ENCODE results near the gene NF2.

Gene NF2

DNA sequence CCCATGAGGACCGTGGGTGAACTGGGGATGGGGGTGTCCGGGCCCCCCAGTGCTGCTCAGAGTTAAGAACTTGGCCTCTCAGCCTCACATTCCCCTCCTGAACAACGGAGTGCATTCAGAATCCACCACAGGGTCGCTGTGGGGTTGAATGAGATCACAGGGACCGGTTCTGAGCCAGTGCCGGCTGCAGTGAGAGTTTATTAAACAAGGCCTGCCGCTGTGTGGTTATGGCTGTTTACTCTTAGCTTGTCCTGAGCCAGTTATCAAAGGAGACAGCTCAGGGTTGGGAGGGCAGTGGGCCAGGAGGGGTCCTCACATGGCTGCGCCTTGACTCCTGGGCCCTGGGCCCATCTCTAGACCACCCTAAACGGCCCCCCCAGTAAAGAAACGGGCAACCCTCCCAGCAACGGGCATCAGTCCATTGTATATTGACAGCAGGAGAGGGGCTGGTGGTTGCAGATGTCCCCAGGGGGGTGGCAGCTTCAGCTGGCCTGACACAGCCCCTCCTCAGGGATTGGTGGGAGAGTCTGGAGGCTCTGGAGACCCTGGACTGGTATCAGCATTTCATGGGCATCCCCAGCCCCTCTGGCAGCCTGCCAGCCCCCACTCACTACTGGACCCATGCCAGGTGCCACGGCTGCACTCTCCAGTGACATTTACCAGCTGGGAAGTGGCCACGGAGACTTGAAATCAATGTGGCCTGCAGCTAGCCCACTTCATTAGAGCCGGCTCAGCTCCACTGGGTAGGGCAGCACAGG is 101.3 kb downstream of the NF2 start:
- H3K27ac ChIP-seq (ENCODE audit: low read depth, low read length): no peak overlapping the region
- no peak overlapping the region for H3K9ac ChIP-seq (ENCODE audit: low read depth in 1 of 2, low read length in 2 of 2)
- H3K27me3 ChIP-seq (ENCODE audit: control insufficient read depth in 1 of 2, insufficient read depth in 2 of 2, low read length in 2 of 2): peaks cover 3 to 12% of the 10 kb centered on the region in 2 donors
- H3K4me1 ChIP-seq (ENCODE audit: control insufficient read depth in 1 of 2, insufficient read depth in 2 of 2, low read length in 2 of 2): peaks cover 26 to 28% of the 10 kb centered on the region in 2 donors
- H3K36me3 ChIP-seq (ENCODE audit: control insufficient read depth in 1 of 2, insufficient read depth in 2 of 2, low read length in 2 of 2): no peaks in the 10 kb centered on the region
- no peak overlapping the region for H3K4me3 ChIP-seq (ENCODE audit: low read depth in 1 of 2, low read length in 2 of 2)
- H3K9me3 ChIP-seq (ENCODE audit: control insufficient read depth in 1 of 2, low read length in 2 of 2): no peaks in the 10 kb centered on the region

DNA sequence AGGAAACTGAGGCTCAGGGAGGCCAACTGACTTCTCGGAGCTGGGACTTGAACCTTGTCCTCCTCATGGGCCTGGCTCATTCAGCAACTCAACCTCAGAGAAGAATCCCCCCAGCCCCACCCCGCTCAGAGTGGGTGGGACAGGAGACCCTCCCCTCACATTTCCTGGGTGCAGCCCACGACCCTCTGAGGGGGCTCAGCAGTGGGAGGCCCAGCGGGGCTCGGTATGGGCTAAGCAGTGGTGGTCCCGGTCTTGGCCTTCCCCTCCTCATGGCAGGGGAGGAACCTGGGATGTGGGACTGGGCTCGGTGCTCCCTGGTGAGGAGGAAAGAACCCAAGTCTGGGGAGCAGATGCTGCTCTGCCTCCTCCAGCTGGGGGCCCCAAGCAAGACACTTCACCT is 102.2 kb downstream of the NF2 start:
- H3K4me3 ChIP-seq (ENCODE audit: low read depth in 1 of 2, low read length in 2 of 2): no peak overlapping the region
- H3K36me3 ChIP-seq (ENCODE audit: control insufficient read depth in 1 of 2, insufficient read depth in 2 of 2, low read length in 2 of 2): no peaks in the 10 kb centered on the region
- no peaks in the 10 kb centered on the region for H3K9me3 ChIP-seq (ENCODE audit: control insufficient read depth in 1 of 2, low read length in 2 of 2)
- H3K27ac ChIP-seq (ENCODE audit: low read depth, low read length): no peak overlapping the region
- peaks cover 23 to 28% of the 10 kb centered on the region in 2 donors for H3K4me1 ChIP-seq (ENCODE audit: control insufficient read depth in 1 of 2, insufficient read depth in 2 of 2, low read length in 2 of 2)
- no peak overlapping the region for H3K9ac ChIP-seq (ENCODE audit: low read depth in 1 of 2, low read length in 2 of 2)
- H3K27me3 ChIP-seq (ENCODE audit: control insufficient read depth in 1 of 2, insufficient read depth in 2 of 2, low read length in 2 of 2): peaks cover 3 to 12% of the 10 kb centered on the region in 2 donors

- Histone ChIP-seq H3K9ac (ENCODE audit: low read depth in 1 of 2, low read length in 2 of 2) (no peak overlapping the region), H3K27me3 (ENCODE audit: control insufficient read depth in 1 of 2, insufficient read depth in 2 of 2, low read length in 2 of 2) (peaks cover 3 to 6% of the 10 kb centered on the region in 2 donors), H3K4me1 (ENCODE audit: control insufficient read depth in 1 of 2, insufficient read depth in 2 of 2, low read length in 2 of 2) (peaks cover 15 to 21% of the 10 kb centered on the region in 2 donors), H3K9me3 (ENCODE audit: control insufficient read depth in 1 of 2, low read length in 2 of 2) (no peaks in the 10 kb centered on the region), H3K27ac (ENCODE audit: low read depth, low read length) (no peak overlapping the region), H3K36me3 (ENCODE audit: control insufficient read depth in 1 of 2, insufficient read depth in 2 of 2, low read length in 2 of 2) (no peaks in the 10 kb centered on the region), H3K4me3 (ENCODE audit: low read depth in 1 of 2, low read length in 2 of 2) (no peak overlapping the region)
Observed at GRCh38 chr22:29706486-29706885, 103.1 kb downstream of the NF2 start.

DNA sequence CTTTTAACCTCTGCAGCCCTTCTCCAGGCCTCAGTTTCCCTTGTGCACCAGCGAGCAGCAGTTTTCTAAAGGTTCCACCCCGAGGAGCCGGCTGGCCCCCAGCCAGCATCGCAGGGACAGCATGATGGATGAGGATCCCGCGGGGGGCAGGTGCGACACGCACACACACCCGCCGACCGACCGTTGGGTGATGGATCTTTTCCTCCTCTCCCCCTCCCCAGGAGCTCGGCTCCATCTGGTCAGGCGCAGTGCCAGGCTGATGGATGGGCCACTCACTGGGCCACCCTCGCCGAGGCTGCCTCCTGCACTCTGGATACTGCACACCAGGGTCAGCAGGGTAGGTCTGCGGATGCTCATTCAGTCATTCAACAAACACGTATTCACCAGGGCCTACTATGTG is 103.6 kb downstream of the NF2 start:
- Histone ChIP-seq H3K27ac (ENCODE audit: low read depth, low read length) (no peak overlapping the region), H3K9me3 (ENCODE audit: control insufficient read depth in 1 of 2, low read length in 2 of 2) (no peaks in the 10 kb centered on the region), H3K27me3 (ENCODE audit: control insufficient read depth in 1 of 2, insufficient read depth in 2 of 2, low read length in 2 of 2) (peaks cover 3 to 6% of the 10 kb centered on the region in 2 donors), H3K4me1 (ENCODE audit: control insufficient read depth in 1 of 2, insufficient read depth in 2 of 2, low read length in 2 of 2) (peaks cover 10 to 16% of the 10 kb centered on the region in 2 donors), H3K9ac (ENCODE audit: low read depth in 1 of 2, low read length in 2 of 2) (no peak overlapping the region), H3K4me3 (ENCODE audit: low read depth in 1 of 2, low read length in 2 of 2) (no peak overlapping the region), H3K36me3 (ENCODE audit: control insufficient read depth in 1 of 2, insufficient read depth in 2 of 2, low read length in 2 of 2) (no peaks in the 10 kb centered on the region)

- no peak overlapping the region for H3K27ac ChIP-seq (ENCODE audit: low read depth, low read length)
- H3K36me3 ChIP-seq (ENCODE audit: control insufficient read depth in 1 of 2, insufficient read depth in 2 of 2, low read length in 2 of 2): no peaks in the 10 kb centered on the region
- peaks cover 8 to 15% of the 10 kb centered on the region in 2 donors for H3K4me1 ChIP-seq (ENCODE audit: control insufficient read depth in 1 of 2, insufficient read depth in 2 of 2, low read length in 2 of 2)
- H3K9ac ChIP-seq (ENCODE audit: low read depth in 1 of 2, low read length in 2 of 2): no peak overlapping the region
- H3K9me3 ChIP-seq (ENCODE audit: control insufficient read depth in 1 of 2, low read length in 2 of 2): no peaks in the 10 kb centered on the region
- no peak overlapping the region for H3K4me3 ChIP-seq (ENCODE audit: low read depth in 1 of 2, low read length in 2 of 2)
- H3K27me3 ChIP-seq (ENCODE audit: control insufficient read depth in 1 of 2, insufficient read depth in 2 of 2, low read length in 2 of 2): peaks cover 3 to 5% of the 10 kb centered on the region in 2 donors
Observed at GRCh38 chr22:29707471-29707870, 104.0 kb downstream of the NF2 start.

DNA sequence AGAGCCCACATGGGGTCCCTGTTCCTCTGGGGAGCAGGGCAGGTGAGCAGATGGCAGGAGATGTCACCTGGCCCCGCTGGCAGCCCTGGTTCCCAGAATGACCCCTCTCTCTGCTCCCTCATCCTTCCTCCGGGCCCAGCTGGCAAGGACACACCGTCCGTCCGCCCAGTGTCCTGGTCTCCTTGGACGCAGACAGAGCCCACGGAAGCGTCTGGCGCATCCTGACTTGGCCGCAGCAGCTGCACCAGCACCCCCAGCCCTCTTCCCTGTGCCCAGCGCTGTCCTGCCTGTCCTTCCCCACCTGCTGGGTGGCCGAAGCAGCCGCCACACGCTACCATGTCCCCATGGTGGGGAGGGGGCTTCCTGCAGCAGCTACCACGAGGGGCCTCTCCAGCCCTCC is 106.8 kb downstream of the NF2 start:
- peaks cover 0 to 3% of the 10 kb centered on the region in 2 donors for H3K4me1 ChIP-seq (ENCODE audit: control insufficient read depth in 1 of 2, insufficient read depth in 2 of 2, low read length in 2 of 2)
- H3K27ac ChIP-seq (ENCODE audit: low read depth, low read length): no peak overlapping the region
- no peaks in the 10 kb centered on the region for H3K9me3 ChIP-seq (ENCODE audit: control insufficient read depth in 1 of 2, low read length in 2 of 2)
- no peak overlapping the region for H3K4me3 ChIP-seq (ENCODE audit: low read depth in 1 of 2, low read length in 2 of 2)
- H3K27me3 ChIP-seq (ENCODE audit: control insufficient read depth in 1 of 2, insufficient read depth in 2 of 2, low read length in 2 of 2): no peaks in the 10 kb centered on the region
- no peaks in the 10 kb centered on the region for H3K36me3 ChIP-seq (ENCODE audit: control insufficient read depth in 1 of 2, insufficient read depth in 2 of 2, low read length in 2 of 2)
- H3K9ac ChIP-seq (ENCODE audit: low read depth in 1 of 2, low read length in 2 of 2): no peak overlapping the region

- Histone ChIP-seq H3K4me1 (ENCODE audit: control insufficient read depth in 1 of 2, insufficient read depth in 2 of 2, low read length in 2 of 2) (no peaks in the 10 kb centered on the region), H3K27me3 (ENCODE audit: control insufficient read depth in 1 of 2, insufficient read depth in 2 of 2, low read length in 2 of 2) (no peaks in the 10 kb centered on the region), H3K4me3 (ENCODE audit: low read depth in 1 of 2, low read length in 2 of 2) (no peak overlapping the region), H3K9ac (ENCODE audit: low read depth in 1 of 2, low read length in 2 of 2) (no peak overlapping the region), H3K36me3 (ENCODE audit: control insufficient read depth in 1 of 2, insufficient read depth in 2 of 2, low read length in 2 of 2) (no peaks in the 10 kb centered on the region), H3K9me3 (ENCODE audit: control insufficient read depth in 1 of 2, low read length in 2 of 2) (no peaks in the 10 kb centered on the region), H3K27ac (ENCODE audit: low read depth, low read length) (no peak overlapping the region)
Observed at GRCh38 chr22:29710922-29711593, 107.6 kb downstream of the NF2 start.

DNA sequence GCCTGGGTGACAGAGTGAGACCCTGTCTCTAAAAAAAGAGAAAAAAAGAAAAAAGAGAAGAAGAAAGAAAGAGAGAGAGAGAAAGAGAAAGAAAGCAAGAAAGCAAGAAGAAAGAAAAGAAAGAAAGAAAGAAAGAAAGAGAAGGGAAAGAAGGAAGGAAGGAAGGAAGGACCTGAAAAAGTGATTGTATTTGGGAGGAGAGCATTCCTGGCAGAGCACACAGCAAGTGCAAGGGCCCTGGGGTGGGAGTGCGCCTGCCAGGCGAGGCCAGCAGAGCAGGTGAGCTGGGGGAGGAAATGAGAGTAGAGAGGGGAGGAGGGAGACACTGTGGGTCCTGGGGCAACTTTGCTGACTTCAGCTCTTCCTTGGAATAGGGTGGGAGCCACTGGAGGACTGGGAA is 108.7 kb downstream of the NF2 start:
- no peaks in the 10 kb centered on the region for H3K36me3 ChIP-seq (ENCODE audit: control insufficient read depth in 1 of 2, insufficient read depth in 2 of 2, low read length in 2 of 2)
- H3K9me3 ChIP-seq (ENCODE audit: control insufficient read depth in 1 of 2, low read length in 2 of 2): no peaks in the 10 kb centered on the region
- H3K4me3 ChIP-seq (ENCODE audit: low read depth in 1 of 2, low read length in 2 of 2): no peak overlapping the region
- no peaks in the 10 kb centered on the region for H3K4me1 ChIP-seq (ENCODE audit: control insufficient read depth in 1 of 2, insufficient read depth in 2 of 2, low read length in 2 of 2)
- H3K27me3 ChIP-seq (ENCODE audit: control insufficient read depth in 1 of 2, insufficient read depth in 2 of 2, low read length in 2 of 2): no peaks in the 10 kb centered on the region
- H3K9ac ChIP-seq (ENCODE audit: low read depth in 1 of 2, low read length in 2 of 2): no peak overlapping the region
- no peak overlapping the region for H3K27ac ChIP-seq (ENCODE audit: low read depth, low read length)

DNA sequence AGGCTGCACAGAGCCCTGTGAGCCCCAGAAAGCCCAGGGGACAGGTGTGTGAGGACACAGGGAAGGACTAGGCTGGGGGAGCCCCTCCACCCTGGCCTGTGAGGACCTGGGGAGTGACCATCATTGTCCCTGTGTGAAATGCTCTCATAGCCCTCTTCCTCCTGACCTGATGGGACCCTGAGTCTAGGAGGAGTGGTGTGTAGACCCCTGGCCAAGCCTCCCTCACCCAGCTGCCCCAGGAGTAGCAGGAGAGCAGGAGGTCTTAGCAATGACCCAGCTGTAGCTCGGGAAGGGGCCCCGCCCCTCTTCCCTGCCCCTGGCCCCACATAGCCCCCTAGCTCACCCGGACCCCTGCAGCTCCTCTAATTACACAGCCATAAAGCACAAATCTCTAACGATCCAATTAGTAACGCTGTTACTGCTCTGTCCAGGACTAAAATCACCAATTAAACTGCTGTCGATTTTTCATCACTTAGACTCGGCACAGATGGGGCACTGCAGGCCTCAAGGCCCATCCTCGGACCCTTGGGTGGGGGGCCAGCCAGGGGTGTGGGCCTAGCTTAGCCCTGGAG is 109.8 kb downstream of the NF2 start:
- no peak overlapping the region for H3K4me3 ChIP-seq (ENCODE audit: low read depth in 1 of 2, low read length in 2 of 2)
- peaks cover 3 to 5% of the 10 kb centered on the region in 2 donors for H3K27me3 ChIP-seq (ENCODE audit: control insufficient read depth in 1 of 2, insufficient read depth in 2 of 2, low read length in 2 of 2)
- no peaks in the 10 kb centered on the region for H3K36me3 ChIP-seq (ENCODE audit: control insufficient read depth in 1 of 2, insufficient read depth in 2 of 2, low read length in 2 of 2)
- H3K9me3 ChIP-seq (ENCODE audit: control insufficient read depth in 1 of 2, low read length in 2 of 2): no peaks in the 10 kb centered on the region
- H3K27ac ChIP-seq (ENCODE audit: low read depth, low read length): no peak overlapping the region
- H3K4me1 ChIP-seq (ENCODE audit: control insufficient read depth in 1 of 2, insufficient read depth in 2 of 2, low read length in 2 of 2): no peaks in the 10 kb centered on the region
- H3K9ac ChIP-seq (ENCODE audit: low read depth in 1 of 2, low read length in 2 of 2): no peak overlapping the region

DNA sequence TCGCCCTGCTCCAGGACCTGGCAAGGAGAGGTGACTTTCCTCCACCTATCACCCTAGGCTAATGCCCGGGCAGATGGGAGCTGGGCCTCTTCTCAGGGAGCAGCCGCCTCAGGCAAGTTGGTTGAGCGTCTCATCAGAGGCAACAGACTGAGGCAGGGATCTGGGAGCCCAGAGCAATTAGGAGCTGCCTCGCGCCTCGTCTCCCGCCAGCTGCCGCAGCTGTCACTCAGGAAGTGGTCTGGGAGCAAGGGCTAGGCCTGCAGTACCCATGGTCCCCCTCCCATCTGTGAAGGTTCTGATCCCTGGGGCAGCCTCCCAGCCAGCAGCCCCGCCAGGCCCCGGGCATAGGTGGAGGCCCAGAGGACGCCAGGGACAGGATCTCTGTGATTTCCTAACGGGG is 111.8 kb downstream of the NF2 start:
- Histone ChIP-seq H3K36me3 (ENCODE audit: control insufficient read depth in 1 of 2, insufficient read depth in 2 of 2, low read length in 2 of 2) (no peaks in the 10 kb centered on the region), H3K9ac (ENCODE audit: low read depth in 1 of 2, low read length in 2 of 2) (no peak overlapping the region), H3K27ac (ENCODE audit: low read depth, low read length) (no peak overlapping the region), H3K4me1 (ENCODE audit: control insufficient read depth in 1 of 2, insufficient read depth in 2 of 2, low read length in 2 of 2) (no peaks in the 10 kb centered on the region), H3K27me3 (ENCODE audit: control insufficient read depth in 1 of 2, insufficient read depth in 2 of 2, low read length in 2 of 2) (peaks cover 17 to 20% of the 10 kb centered on the region in 2 donors), H3K4me3 (ENCODE audit: low read depth in 1 of 2, low read length in 2 of 2) (no peak overlapping the region), H3K9me3 (ENCODE audit: control insufficient read depth in 1 of 2, low read length in 2 of 2) (no peaks in the 10 kb centered on the region)
